HEK293 (cell line): ENCODE measurements around the gene WSB2.

Experiments
- ZNF529 ChIP-seq: fragments of 450-650 bp; formaldehyde crosslinking; IDR thresholded peaks from 2 replicates; pipeline ENCODE4 v1.5.1; 2017; ENCODE audit warnings: missing genetic modification characterization, missing biosample characterization; ENCODE audit not compliant: insufficient replicate concordance
- TF ChIP-seq, protein P1 (sequence below): fragments of 450-650 bp; formaldehyde crosslinking; IDR thresholded peaks from 2 replicates; pipeline ENCODE4 v1.5.1; 2016; ENCODE audit warnings: missing biosample characterization, missing genetic modification characterization

- TF ChIP-seq, protein P1, sequence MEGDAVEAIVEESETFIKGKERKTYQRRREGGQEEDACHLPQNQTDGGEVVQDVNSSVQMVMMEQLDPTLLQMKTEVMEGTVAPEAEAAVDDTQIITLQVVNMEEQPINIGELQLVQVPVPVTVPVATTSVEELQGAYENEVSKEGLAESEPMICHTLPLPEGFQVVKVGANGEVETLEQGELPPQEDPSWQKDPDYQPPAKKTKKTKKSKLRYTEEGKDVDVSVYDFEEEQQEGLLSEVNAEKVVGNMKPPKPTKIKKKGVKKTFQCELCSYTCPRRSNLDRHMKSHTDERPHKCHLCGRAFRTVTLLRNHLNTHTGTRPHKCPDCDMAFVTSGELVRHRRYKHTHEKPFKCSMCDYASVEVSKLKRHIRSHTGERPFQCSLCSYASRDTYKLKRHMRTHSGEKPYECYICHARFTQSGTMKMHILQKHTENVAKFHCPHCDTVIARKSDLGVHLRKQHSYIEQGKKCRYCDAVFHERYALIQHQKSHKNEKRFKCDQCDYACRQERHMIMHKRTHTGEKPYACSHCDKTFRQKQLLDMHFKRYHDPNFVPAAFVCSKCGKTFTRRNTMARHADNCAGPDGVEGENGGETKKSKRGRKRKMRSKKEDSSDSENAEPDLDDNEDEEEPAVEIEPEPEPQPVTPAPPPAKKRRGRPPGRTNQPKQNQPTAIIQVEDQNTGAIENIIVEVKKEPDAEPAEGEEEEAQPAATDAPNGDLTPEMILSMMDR (tag by site-specific recombination), result no peak
- no peak for TF ChIP-seq ZNF529 (tag by site-specific recombination)
Observed at GRCh38 chr12:118058227-118058626, 2.8 kb downstream of the WSB2 start.
